LoVo (cell line): Measurements from ENCODE around the gene GABRB3.

Experiments
- DNase-seq: peaks from one replicate; pipeline ENCODE4 v3.0.0-alpha.2; 2016; ENCODE audit warnings: low spot score

Gene GABRB3

DNA sequence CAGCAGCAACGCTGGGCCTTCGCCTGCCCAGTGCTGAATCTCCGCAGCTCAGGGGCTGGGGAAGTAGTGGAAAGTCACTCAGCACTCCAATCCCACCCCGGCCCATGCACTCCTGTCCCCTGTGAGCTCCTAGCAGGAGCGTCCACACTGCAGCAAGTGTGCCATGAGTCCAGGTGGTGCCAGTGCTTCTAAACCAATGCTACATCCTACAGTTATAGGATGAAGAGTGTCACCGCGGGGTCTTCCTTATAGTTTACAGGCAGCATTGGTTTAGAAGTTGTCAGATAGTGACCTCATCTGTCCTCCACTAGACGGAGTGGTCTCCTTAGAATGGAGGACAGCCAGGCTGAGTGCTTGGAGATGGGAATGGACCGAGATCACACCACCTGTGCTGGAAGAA lies 221.4 kb downstream of the GABRB3 start:
- DNase-seq: no peak

DNA sequence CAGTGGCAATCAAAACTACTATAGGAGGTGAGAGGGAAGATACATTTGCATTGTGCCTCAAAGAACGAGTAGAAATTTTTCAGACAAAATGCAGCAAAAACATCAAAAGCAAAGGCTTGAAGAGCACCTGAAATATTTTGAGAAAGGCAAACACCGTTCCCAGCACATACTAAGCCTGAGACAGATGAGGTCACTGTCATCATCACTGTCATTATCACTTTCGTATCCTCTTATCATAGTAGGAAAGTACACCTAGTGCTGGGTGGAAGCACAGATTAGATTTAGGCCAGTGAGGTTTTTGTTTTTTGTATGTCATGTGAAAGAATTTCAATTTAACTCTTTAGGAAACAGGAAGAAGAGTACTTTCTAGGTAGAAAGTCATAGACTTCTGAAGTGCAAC lies 222.0 kb downstream of the GABRB3 start:
- DNase-seq: no peak

- no peak for DNase-seq
Measured at GRCh38 chr15:26537663-26538062, 235.2 kb downstream of the GABRB3 start.

- no peak for DNase-seq
Measured at GRCh38 chr15:26531489-26531888, 241.4 kb downstream of the GABRB3 start.

DNA sequence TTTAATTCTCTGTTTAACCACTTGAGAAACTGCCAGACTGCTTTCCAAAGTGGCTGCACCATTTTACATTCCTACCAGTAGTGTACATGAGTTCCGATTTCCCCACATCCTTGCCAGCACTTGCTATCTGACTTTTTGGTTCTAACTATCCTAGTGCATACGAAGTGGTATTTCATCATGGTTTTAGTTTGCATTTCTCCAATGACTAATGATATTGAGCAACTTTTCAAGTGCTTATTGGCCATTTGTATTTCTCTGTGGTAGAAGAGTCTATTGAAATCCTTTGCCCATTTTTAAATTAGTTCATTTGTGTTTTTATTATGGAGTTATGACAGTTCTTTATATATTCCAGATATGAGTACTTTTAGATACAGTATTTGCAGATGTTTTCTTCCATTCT lies 247.8 kb downstream of the GABRB3 start:
- no peak for DNase-seq

- DNase-seq: no peak
Measured at GRCh38 chr15:26521691-26522198, 251.1 kb downstream of the GABRB3 start.

DNA sequence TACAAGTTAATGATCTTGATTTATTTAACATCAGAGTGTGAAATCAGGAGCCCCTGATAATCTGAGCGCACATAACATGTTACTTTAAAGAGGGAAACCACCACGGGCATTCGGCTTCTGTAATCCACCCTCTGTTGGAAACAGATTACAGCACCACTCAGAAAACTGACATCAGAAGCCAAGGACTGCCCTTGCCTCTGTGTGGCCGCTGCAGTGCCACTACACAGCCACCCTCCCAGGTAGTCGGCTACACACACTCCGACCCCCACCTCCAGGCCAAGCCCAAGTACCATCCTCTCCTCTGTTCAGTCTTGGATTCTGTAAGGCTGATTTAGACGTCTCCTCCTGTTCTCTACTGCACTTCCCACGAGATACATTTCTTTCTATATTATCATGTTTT lies 251.7 kb downstream of the GABRB3 start:
- no peak for DNase-seq

GRCh38 chr15:26518885-26519284 lies 254.0 kb downstream of the GABRB3 start:
- DNase-seq: no peak

- DNase-seq: no peak
Measured at GRCh38 chr15:26516102-26516980, 256.5 kb downstream of the GABRB3 start.

- DNase-seq: no peak
Measured at GRCh38 chr15:26504009-26504408, 268.9 kb downstream of the GABRB3 start.
